ENCODE results near the gene GDAP1L1.
A peak's percentile ranks its signal among the peaks of the same experiment; 100 is the strongest.

GDAP1L1 gene

GRCh38 chr20:44248410-44248759 is 1.3 kb downstream of the GDAP1L1 start:
- DNase-seq = no peak
- Histone ChIP-seq H3K36me3 (no peaks in the 10 kb centered on the region), H3K4me3 (ENCODE audit: low read depth, low read length) (no peak overlapping the region), H3K9me3 (ENCODE audit: severe bottlenecking) (no peaks in the 10 kb centered on the region), H3K27ac (no peak overlapping the region), H3K27me3 (ENCODE audit: insufficient read depth, low read depth, severe bottlenecking) (no peaks in the 10 kb centered on the region)
- no peak for TF ChIP-seq CTCF (IDR thresholded peaks at IDR 0.05; ENCODE audit: low read depth, low read length)

DNA sequence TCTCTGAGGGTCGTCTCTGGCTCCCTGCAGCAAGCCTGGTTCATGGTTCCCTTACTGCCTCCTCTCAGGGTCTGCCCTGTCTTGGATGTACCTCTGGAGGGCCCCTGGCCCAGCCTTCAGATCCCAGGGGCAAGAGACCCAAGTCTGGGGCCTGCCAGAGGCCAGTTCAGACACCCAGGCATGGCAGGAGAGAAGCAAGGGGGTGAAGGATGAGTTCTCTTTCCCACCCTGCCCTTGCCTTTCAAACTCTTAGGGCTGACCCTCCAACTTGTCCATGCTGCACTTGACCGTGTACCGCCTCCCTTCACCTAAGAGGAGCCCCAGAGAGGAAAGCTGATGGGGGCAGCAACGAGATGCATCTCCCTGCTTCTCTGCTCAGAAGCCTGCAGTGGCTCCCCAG is 4.2 kb downstream of the GDAP1L1 start:
- no peak overlapping the region for H3K4me3 ChIP-seq (ENCODE audit: low read depth, low read length)
- no peaks in the 10 kb centered on the region for H3K27me3 ChIP-seq (ENCODE audit: insufficient read depth, low read depth, severe bottlenecking)
- H3K27ac ChIP-seq = no peak overlapping the region
- H3K9me3 ChIP-seq (ENCODE audit: severe bottlenecking) = no peaks in the 10 kb centered on the region
- no peak for TF ChIP-seq CTCF (IDR thresholded peaks at IDR 0.05; ENCODE audit: low read depth, low read length)
- no peak for DNase-seq
- H3K36me3 ChIP-seq = no peaks in the 10 kb centered on the region

- peak; percentile 27 for DNase-seq
- TF ChIP-seq CTCF (IDR thresholded peaks at IDR 0.05; ENCODE audit: low read depth, low read length) = peak; percentile 40; the same call in 1 of the 2 replicates
- no peak overlapping the region for H3K27ac ChIP-seq
Measured at GRCh38 chr20:44253528-44253927, 6.4 kb downstream of the GDAP1L1 start.

GRCh38 chr20:44254073-44254472 is 7.0 kb downstream of the GDAP1L1 start:
- Histone ChIP-seq H3K4me3 (ENCODE audit: low read depth, low read length) (no peak overlapping the region), H3K27me3 (ENCODE audit: insufficient read depth, low read depth, severe bottlenecking) (no peaks in the 10 kb centered on the region), H3K36me3 (no peaks in the 10 kb centered on the region), H3K27ac (no peak overlapping the region), H3K9me3 (ENCODE audit: severe bottlenecking) (no peaks in the 10 kb centered on the region)
- DNase-seq = no peak
- TF ChIP-seq CTCF (IDR thresholded peaks at IDR 0.05; ENCODE audit: low read depth, low read length) = no peak

More at GRCh38 chr20:44253528-44253927, 6.4 kb downstream of the GDAP1L1 start:
- Histone ChIP-seq H3K4me3 (ENCODE audit: low read depth, low read length) (no peak overlapping the region), H3K36me3 (no peaks in the 10 kb centered on the region), H3K27me3 (ENCODE audit: insufficient read depth, low read depth, severe bottlenecking) (no peaks in the 10 kb centered on the region), H3K9me3 (ENCODE audit: severe bottlenecking) (no peaks in the 10 kb centered on the region)

DNA sequence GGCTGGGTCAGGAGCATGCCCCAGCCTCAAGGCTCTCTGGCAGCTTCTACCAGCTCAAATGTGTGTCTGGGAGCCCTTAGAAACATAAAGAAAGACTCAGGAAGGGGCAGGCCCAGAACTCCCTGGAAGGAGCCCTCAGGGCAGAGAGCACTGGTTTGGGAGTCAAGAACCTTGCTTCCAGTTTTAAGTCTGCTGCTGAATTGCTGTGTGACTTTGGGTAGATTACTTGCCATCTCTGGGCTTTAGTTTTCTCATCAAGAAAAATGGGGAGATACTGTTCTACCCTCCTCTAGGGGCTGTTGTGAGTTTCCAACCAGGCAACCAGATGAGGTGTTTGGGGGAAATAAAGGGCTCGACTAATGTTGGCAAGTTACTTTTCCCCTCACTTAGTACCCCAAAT is 8.8 kb downstream of the GDAP1L1 start:
- TF ChIP-seq CTCF (IDR thresholded peaks at IDR 0.05; ENCODE audit: low read depth, low read length) = no peak
- Histone ChIP-seq H3K27ac (no peak overlapping the region), H3K27me3 (ENCODE audit: insufficient read depth, low read depth, severe bottlenecking) (no peaks in the 10 kb centered on the region), H3K4me3 (ENCODE audit: low read depth, low read length) (no peak overlapping the region), H3K36me3 (no peaks in the 10 kb centered on the region), H3K9me3 (ENCODE audit: severe bottlenecking) (no peaks in the 10 kb centered on the region)
- DNase-seq = no peak

GRCh38 chr20:44256961-44257360 is 9.9 kb downstream of the GDAP1L1 start:
- H3K27me3 ChIP-seq (ENCODE audit: insufficient read depth, low read depth, severe bottlenecking) = no peaks in the 10 kb centered on the region
- H3K4me3 ChIP-seq (ENCODE audit: low read depth, low read length) = no peak overlapping the region
- no peak for TF ChIP-seq CTCF (IDR thresholded peaks at IDR 0.05; ENCODE audit: low read depth, low read length)
- no peak for DNase-seq
- H3K27ac ChIP-seq = no peak overlapping the region
- no peaks in the 10 kb centered on the region for H3K9me3 ChIP-seq (ENCODE audit: severe bottlenecking)
- no peaks in the 10 kb centered on the region for H3K36me3 ChIP-seq

Measured in WERI-Rb-1 (cell line).